ENCODE data around the gene ITPR1. TPM values are rescaled to one million over a fixed set of nuclear protein-coding genes. Genes with fewer than 3 reads are reported as not detected.

Gene ITPR1
- total RNA-seq, 1 experiment from 2014 or later: 13.8 TPM

DNA sequence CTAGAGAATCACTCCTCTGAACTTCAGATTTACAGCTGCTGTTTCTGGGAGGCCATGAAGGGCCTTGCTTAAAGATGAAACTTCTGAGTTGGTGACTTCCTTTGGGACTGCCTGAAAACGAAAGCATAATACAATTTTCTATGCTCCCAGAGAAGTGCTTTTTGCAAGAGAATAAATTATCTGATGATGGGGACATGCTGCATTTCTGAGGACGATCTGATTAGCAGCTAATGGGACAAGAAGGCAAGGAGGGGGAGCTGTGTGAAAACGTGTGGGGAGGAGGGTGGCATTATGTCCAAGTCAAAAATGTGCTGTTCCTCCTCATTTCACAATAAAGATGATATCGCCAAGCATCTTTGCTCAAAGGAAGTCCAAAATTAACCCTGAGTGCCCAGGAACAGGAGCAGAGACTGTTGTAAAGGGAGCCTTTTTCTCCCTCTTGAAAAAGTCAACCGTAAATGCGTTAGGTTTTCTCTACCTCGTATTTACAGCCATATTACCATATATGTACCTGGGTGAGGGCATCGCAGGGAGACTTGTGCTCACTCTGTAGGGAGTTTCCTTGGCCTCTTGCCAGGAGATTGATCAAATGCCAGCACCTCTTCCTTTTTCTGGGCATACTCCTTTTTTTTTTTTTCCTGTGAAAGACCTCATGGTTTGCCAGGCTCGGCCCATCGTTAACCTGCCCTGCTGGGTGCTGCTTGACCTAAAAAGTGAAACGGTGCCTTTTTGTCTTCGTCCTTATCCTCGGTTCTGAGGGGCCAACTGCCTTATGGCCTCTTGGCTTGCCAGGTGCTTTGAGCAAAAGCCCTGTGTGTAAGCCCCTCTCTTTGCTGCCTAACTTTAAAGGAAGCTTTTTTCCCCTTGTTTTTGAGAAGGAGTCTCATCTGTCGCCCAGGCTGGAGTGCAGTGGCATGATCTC is 11.5 kb downstream of the ITPR1 start:
- in situ Hi-C loops (cut with HindIII; ENCODE audit: low pct_unique_long_range_greater_than_20kb, low sequenced_read_pairs): no loop called here
- DNase-seq (ENCODE audit: low read depth): no peak

GRCh38 chr3:4505688-4506558 is 12.8 kb downstream of the ITPR1 start:
- in situ Hi-C loops (cut with HindIII; ENCODE audit: low pct_unique_long_range_greater_than_20kb, low sequenced_read_pairs): no loop called here
- DNase-seq (ENCODE audit: low read depth): no peak

DNA sequence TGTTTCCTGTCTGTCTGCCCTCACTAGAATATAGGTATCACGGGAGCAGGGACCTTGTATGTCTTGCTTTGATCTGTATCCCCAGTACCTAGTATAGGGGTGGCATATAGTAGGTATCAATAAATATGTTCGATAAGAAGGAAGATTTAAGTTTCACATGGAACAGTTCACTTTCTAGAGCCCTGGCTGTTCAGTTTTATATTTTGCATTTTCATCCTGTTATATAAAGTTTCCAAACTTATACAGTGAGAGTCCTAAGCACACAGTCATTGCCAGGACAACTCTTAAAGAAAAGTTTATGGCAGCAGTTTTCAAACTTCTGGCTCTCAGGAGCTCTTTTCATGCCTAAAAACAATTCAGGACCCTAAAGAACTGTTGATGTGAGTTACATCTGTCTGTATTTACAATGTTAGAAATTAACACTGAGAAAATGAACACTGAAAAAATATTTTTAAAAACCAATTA is 13.4 kb downstream of the ITPR1 start:
- no peak for DNase-seq (ENCODE audit: low read depth)
- in situ Hi-C loops (cut with HindIII; ENCODE audit: low pct_unique_long_range_greater_than_20kb, low sequenced_read_pairs): no loop called here

- no peak for DNase-seq (ENCODE audit: low read depth)
- in situ Hi-C loops (cut with HindIII; ENCODE audit: low pct_unique_long_range_greater_than_20kb, low sequenced_read_pairs): no loop called here
Measured at GRCh38 chr3:4507024-4507596, 14.0 kb downstream of the ITPR1 start.

DNA sequence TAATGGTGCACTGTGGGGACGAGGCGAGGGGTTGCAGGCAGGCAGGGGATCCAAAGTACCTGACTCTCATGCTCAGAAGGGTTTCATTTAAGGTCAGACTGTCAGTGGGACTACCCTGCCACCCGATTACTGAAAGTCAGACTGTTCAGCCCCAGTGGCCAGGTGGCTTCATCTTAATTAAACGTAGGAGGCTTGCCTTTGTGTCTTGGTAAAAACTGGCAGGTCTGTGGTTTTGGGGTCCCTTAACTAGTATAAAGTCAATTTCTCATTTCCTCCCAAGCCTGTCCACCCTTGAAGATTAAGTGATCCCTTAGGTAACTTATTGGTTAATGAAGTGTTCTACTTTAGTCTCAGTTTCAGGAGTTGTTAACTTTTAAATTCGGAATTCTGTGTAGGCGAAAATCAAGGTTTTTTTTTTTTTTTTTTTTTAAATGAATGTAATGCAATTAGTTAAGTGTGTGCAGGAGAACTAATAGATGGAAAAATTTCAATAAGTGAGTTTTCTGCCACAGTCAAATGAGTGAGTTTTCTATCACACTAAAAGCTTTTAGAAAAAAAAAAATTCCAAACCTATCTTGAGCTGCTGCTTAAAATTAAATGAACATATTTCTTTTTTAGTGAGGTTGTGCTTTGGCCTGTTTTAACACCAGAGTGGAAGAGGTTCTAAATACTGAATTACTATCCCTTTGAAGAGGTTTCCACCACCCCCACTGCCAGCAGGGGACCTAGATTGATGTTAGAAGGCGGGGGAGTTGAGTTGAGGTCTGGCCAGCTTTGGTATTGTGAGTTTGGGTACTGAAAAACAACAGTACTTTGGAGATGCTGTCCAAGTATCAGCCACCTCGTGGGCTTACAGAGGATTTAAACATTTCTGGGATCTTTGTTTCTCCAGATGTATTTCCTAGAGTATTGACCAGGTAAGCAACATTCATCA is 15.2 kb downstream of the ITPR1 start:
- in situ Hi-C loops (cut with HindIII; ENCODE audit: low pct_unique_long_range_greater_than_20kb, low sequenced_read_pairs): no loop called here

GRCh38 chr3:4509043-4509442 is 15.9 kb downstream of the ITPR1 start:
- in situ Hi-C loops (cut with HindIII; ENCODE audit: low pct_unique_long_range_greater_than_20kb, low sequenced_read_pairs): no loop called here
- no peak for DNase-seq (ENCODE audit: low read depth)

More for the DNA sequence above, 15.2 kb downstream of the ITPR1 start:
- no peak for DNase-seq (ENCODE audit: low read depth)

GRCh38 chr3:4509983-4510755 is 17.0 kb downstream of the ITPR1 start:
- DNase-seq (ENCODE audit: low read depth): no peak
- in situ Hi-C loops (cut with HindIII; ENCODE audit: low pct_unique_long_range_greater_than_20kb, low sequenced_read_pairs): no loop called here

DNA sequence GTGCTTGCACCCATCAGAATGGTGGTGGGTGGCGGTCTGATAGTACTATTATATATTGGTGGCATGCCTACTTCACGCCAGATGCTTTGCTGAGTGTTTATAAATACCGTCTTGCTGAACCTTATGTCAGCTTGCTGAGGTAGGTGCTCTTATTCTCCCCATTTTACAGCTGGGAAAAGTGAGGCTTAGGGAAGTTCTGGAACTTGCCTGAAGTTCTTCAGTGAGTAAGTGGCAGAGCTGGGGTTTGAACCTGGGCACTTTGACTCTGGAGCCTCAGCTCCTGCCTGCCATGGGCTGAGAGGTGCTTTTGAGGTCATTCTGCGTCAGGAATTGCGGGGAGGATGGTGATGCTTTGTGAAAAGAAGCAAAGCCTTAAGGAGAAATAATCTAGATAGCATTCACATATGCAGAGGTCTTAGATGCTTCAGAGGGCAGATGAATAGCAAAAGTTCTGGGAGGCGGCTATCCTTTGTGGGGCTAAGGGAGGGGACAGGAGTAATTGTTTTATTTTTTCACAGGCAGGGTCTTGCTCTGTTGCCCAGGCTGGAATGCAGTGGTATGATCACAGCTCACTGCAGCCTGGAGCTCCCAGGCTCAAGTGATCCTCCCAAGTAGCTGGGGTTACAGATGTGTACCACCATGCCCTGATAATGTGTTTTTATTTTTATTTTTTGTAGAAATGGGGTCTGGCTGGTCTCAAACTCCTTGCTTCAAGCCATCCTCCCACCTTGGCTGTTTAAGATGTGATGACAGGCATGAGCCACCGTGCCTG is 18.5 kb downstream of the ITPR1 start:
- DNase-seq (ENCODE audit: low read depth): no peak
- in situ Hi-C loops (cut with HindIII; ENCODE audit: low pct_unique_long_range_greater_than_20kb, low sequenced_read_pairs): no loop called here

GRCh38 chr3:4512895-4513616 is 19.9 kb downstream of the ITPR1 start:
- no peak for DNase-seq (ENCODE audit: low read depth)
- in situ Hi-C loops (cut with HindIII; ENCODE audit: low pct_unique_long_range_greater_than_20kb, low sequenced_read_pairs): no loop called here

DNA sequence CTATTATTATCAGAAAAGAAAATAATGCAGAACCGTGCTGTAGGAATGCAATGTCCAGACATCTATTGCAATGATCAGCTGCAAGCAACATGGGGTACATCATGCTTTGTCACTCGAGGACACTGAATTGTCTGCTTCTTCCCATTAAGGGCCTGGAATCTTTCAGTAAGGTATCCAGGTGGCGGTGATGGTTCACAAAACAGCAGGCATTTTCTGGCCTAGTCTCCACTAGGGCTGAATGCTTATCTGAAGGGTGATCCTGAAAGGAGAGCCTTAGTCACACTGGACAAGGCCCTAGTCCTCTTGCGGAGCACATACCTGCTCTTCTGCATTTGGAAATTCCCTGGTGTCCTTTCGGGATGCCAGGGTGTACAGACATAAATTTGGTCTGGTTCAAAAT is 21.2 kb downstream of the ITPR1 start:
- in situ Hi-C loops (cut with HindIII; ENCODE audit: low pct_unique_long_range_greater_than_20kb, low sequenced_read_pairs): no loop called here
- DNase-seq (ENCODE audit: low read depth): no peak

GRCh38 chr3:4514916-4515315 is 21.8 kb downstream of the ITPR1 start:
- in situ Hi-C loops (cut with HindIII; ENCODE audit: low pct_unique_long_range_greater_than_20kb, low sequenced_read_pairs): no loop called here
- DNase-seq (ENCODE audit: low read depth): no peak

- in situ Hi-C loops (cut with HindIII; ENCODE audit: low pct_unique_long_range_greater_than_20kb, low sequenced_read_pairs): no loop called here
- DNase-seq (ENCODE audit: low read depth): no peak
Measured at GRCh38 chr3:4515916-4516579, 22.9 kb downstream of the ITPR1 start.

DNA sequence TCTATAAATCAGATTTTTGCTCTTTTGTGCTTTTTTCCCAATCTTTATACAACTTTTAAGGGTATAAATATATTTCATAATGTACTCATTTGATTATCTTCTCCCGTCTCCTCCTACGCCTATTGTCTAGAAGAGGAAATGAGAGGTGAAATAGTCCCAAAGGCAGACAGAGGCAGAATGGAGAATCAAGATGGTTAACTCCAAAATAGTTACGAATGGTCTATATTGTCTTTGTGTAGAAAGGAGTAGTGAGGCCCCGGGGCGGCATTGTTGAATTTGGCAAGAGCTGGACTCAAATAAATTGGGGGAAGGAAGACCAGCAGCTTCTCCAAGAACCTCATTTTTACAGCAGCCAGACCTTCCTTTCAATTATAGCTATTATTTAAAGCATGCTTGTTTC is 23.9 kb downstream of the ITPR1 start:
- no peak for DNase-seq (ENCODE audit: low read depth)
- in situ Hi-C loops (cut with HindIII; ENCODE audit: low pct_unique_long_range_greater_than_20kb, low sequenced_read_pairs): no loop called here

- DNase-seq (ENCODE audit: low read depth): no peak
- in situ Hi-C loops (cut with HindIII; ENCODE audit: low pct_unique_long_range_greater_than_20kb, low sequenced_read_pairs): no loop called here
Measured at GRCh38 chr3:4517643-4518311, 24.6 kb downstream of the ITPR1 start.

Measured in Caki2 (cell line).